Upper lobe of left lung (tissue), 4 donors: Measurements from ENCODE around the gene PFDN5.

Source experiments
- EP300 ChIP-seq, 4 donors: sonication (generic); formaldehyde crosslinking; IDR thresholded peaks; one replicate each; pipeline ENCODE4 v1.5.1; 2017; ENCODE audit warnings: antibody characterized with exemption in 4 of 4, control low read depth in 2 of 4
- POLR2A ChIP-seq, 4 donors: fragments of 450-650 bp; IDR thresholded peaks; one replicate each; pipeline ENCODE4 v1.5.1; 2016 to 2017; ENCODE audit warnings: antibody characterized with exemption in 4 of 4, mild to moderate bottlenecking in 2 of 4

GRCh38 chr12:53306826-53307225 is 11.5 kb downstream of the PFDN5 start:
- TF ChIP-seq POLR2A (IDR thresholded peaks at IDR 0.05): no peak
- no peak for TF ChIP-seq EP300 (IDR thresholded peaks at IDR 0.05)
